HG03571 (cell line): ENCODE results near the gene UBAP2L.
"Not testable (repeated sequence)": the region's sequence is repeated elsewhere in the genome, so short reads cannot be mapped to it uniquely, and the experiment has no call there.

ENCODE experiments used
- ATAC-seq: cut with Tn5 transposase; IDR thresholded peaks from one replicate; pipeline ENCODE4 v1.9.1; 2021; ENCODE audit not compliant: unreplicated experiment

UBAP2L gene

GRCh38 chr1:154198756-154199562 is 21.8 kb upstream of the UBAP2L start:
- no peak for ATAC-seq

GRCh38 chr1:154199563-154199879 is 21.2 kb upstream of the UBAP2L start:
- ATAC-seq: no peak

GRCh38 chr1:154205778-154206177 is 15.0 kb upstream of the UBAP2L start:
- not testable (repeated sequence) for ATAC-seq

- ATAC-seq: no peak
These were observed 14.6 kb upstream of the UBAP2L start, which contains the start of gene CFAP141 for GRCh38 chr1:154206196-154206595. Gene CFAP141, minus strand, starts transcription at chr1:154206333. Its CDS starts 26 bp downstream, at chr1:154206307.

- ATAC-seq: no peak
These were observed 13.5 kb upstream of the UBAP2L start for GRCh38 chr1:154207262-154207661.

- no peak for ATAC-seq
These were observed 11.9 kb upstream of the UBAP2L start for GRCh38 chr1:154208677-154209388.

- no peak for ATAC-seq
These were observed 8.7 kb upstream of the UBAP2L start for GRCh38 chr1:154212083-154212482.

- ATAC-seq: no peak
These were observed 7.5 kb upstream of the UBAP2L start for GRCh38 chr1:154213274-154213673.

GRCh38 chr1:154218545-154218944 is 2.2 kb upstream of the UBAP2L start:
- no peak for ATAC-seq

- no peak for ATAC-seq
These were observed 1.2 kb upstream of the UBAP2L start for GRCh38 chr1:154219541-154219940.

- ATAC-seq: no peak
These were observed 169 bp downstream of the UBAP2L start for GRCh38 chr1:154220970-154221277.

- peak; percentile 18 for ATAC-seq
These were observed 685 bp downstream of the UBAP2L start for GRCh38 chr1:154221278-154222001.

GRCh38 chr1:154222518-154222917 is 1.8 kb downstream of the UBAP2L start:
- ATAC-seq: no peak

- ATAC-seq: no peak
These were observed 2.2 kb downstream of the UBAP2L start for GRCh38 chr1:154222918-154223317.

GRCh38 chr1:154223621-154224020 is 2.9 kb downstream of the UBAP2L start:
- no peak for ATAC-seq

- no peak for ATAC-seq
These were observed 4.6 kb downstream of the UBAP2L start for GRCh38 chr1:154225370-154225769.

GRCh38 chr1:154231112-154231511 is 10.4 kb downstream of the UBAP2L start:
- not testable (repeated sequence) for ATAC-seq

- ATAC-seq: not testable (repeated sequence)
These were observed 12.4 kb downstream of the UBAP2L start for GRCh38 chr1:154233127-154233526.

GRCh38 chr1:154236855-154237254 is 16.1 kb downstream of the UBAP2L start:
- no peak for ATAC-seq

- no peak for ATAC-seq
These were observed 16.7 kb downstream of the UBAP2L start for GRCh38 chr1:154237435-154237834.

GRCh38 chr1:154237880-154238506 is 17.2 kb downstream of the UBAP2L start:
- ATAC-seq: no peak
